Choroid plexus epithelial cell (primary cell): ENCODE data around the gene TMEM37.

Experiments
- DNase-seq: peaks from one replicate; pipeline ENCODE4 v3.0.0-alpha.2; 2010; ENCODE audit warnings: low read depth
- H3K4me3 ChIP-seq: 2 replicates; pipeline ENCODE4 v1.5.1; 2011; ENCODE audit warnings: low read depth, mild to moderate bottlenecking, control low read depth, low read length, moderate library complexity
- TF ChIP-seq, protein P1 (sequence below): conservative IDR thresholded peaks from 2 replicates; pipeline ENCODE4 v1.5.1; 2011; ENCODE audit warnings: low read depth, mild to moderate bottlenecking, control low read depth, inconsistent platforms, low read length, moderate library complexity

TMEM37 gene

GRCh38 chr2:119408221-119408619 is 23.4 kb upstream of the TMEM37 start:
- no peak for DNase-seq
- TF ChIP-seq, protein P1, sequence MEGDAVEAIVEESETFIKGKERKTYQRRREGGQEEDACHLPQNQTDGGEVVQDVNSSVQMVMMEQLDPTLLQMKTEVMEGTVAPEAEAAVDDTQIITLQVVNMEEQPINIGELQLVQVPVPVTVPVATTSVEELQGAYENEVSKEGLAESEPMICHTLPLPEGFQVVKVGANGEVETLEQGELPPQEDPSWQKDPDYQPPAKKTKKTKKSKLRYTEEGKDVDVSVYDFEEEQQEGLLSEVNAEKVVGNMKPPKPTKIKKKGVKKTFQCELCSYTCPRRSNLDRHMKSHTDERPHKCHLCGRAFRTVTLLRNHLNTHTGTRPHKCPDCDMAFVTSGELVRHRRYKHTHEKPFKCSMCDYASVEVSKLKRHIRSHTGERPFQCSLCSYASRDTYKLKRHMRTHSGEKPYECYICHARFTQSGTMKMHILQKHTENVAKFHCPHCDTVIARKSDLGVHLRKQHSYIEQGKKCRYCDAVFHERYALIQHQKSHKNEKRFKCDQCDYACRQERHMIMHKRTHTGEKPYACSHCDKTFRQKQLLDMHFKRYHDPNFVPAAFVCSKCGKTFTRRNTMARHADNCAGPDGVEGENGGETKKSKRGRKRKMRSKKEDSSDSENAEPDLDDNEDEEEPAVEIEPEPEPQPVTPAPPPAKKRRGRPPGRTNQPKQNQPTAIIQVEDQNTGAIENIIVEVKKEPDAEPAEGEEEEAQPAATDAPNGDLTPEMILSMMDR, result no peak
- H3K4me3 ChIP-seq, result no peak overlapping the region

DNA sequence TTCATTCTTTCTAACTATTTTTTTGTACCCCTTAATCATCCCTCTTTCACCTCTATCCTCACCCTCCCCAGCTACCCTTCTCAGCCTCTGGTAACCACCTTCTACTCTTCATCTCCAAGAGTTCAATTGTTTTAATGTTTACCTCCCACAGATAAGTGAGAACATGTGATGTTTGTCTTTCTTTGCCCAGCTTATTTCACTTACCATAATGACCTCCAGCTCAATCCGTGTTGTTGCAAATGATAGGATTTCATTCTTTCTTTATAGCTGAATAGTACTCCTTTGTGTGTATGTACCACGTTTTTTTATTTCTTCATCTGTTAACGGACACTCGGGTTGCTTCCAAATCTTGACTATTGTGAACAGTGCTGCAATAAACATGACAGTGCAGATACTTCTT is 22.1 kb upstream of the TMEM37 start:
- TF ChIP-seq, protein P1, result no peak
- no peak for DNase-seq
- no peak overlapping the region for H3K4me3 ChIP-seq

GRCh38 chr2:119414894-119415293 is 16.8 kb upstream of the TMEM37 start:
- TF ChIP-seq, protein P1, result no peak
- DNase-seq, result no peak
- H3K4me3 ChIP-seq, result no peak overlapping the region

DNA sequence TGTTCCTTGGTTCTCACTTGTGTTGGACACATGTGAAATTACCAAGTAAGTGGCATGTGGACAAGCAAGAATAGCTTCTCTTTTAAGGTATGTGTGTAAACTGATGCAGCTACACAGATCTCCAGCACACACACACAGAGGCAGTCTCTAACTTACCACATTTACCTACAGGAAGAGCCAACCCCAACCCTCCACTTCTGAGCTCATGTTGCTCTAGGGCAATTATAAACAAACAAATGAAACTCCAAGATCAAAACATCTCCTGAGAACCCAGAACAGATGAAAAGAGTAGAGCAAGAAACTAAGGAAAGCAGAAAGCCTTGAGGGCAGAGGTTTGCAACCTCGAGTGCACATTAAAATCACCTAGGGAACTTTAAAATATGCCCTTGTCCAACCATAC is 16.0 kb upstream of the TMEM37 start:
- no peak overlapping the region for H3K4me3 ChIP-seq
- TF ChIP-seq, protein P1, result no peak
- no peak for DNase-seq

DNA sequence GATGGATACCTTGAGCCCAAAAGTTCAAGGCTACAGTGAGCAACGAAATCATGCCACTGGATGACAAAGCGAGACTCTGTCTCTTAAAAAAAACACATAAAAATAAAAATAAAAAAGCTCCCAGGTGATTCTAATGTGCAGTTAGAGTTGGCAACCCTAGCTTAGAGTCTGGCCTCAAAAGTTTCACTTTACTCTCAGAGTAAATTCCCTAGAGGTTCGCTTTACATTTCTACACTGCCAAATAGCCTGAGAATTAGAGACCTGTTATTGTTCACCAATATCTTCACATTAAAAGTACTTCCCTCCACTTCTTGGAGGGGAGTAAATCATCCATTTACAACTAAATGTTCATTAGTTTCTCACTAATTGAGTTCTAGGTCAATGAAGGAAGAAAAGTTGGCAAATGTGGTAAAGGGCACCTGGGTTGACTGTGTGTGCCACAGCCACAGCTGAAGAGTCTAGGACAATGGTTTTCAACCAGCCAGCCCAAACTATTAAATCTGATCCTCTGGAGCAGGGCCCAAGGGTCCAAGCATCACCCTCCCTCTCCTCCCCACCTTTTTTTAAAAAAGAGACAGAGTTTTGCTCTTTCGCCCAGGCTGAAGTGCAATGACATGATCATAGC is 15.2 kb upstream of the TMEM37 start:
- TF ChIP-seq, protein P1, result no peak
- no peak for DNase-seq
- no peak overlapping the region for H3K4me3 ChIP-seq

DNA sequence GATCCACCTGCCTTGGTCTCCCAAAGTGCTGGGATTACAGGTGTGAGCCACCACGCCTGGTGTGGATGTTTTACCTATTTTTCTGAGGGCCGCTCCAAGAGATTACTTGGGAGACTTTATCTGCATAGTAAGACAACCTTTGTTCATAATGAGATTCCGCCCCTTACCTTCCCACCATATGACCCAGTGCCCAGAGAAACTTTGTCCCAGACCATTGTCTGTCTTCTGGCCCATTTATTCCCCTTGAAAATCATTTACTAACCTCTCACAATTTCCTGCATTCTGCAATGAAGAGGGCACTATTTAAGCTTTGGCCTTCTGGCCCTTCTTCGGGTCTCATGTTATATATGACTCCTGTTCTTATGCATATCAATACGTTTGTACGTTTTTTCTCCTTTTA is 13.7 kb upstream of the TMEM37 start:
- TF ChIP-seq, protein P1, result no peak
- no peak overlapping the region for H3K4me3 ChIP-seq
- no peak for DNase-seq

GRCh38 chr2:119419065-119419464 is 12.6 kb upstream of the TMEM37 start:
- no peak for DNase-seq
- TF ChIP-seq, protein P1, result no peak
- H3K4me3 ChIP-seq, result no peak overlapping the region
